ENCODE data around the gene USP20. TPM values are rescaled to one million over a fixed set of nuclear protein-coding genes. Genes with fewer than 3 reads are reported as not detected.

USP20 gene
- total and polyA plus RNA-seq, 4 donors = 8.2 to 19.8 (median 10.3) TPM

DNA sequence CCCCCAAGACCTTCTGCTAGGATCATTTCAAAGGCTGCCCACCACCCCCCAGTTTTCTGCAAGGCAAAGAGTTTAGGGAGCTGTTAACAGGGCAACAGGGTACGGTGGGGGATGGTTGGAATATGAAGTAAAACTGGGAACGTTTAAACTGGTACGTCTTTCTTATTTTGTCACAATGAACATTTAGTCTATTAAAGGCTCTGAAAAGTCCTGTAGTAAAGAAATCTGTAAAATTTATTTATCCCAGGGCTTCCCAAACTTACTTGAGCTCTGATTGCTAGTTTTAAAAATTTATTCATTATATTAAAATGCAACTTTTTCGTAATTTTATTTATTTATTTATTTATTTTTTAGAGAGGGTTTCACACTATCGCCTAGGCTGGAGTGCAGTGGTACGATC is 62.0 kb downstream of the USP20 start:
- WGBS = 95% methylated on average over 6 of the region's 6 CpGs
- H3K4me1 ChIP-seq (ENCODE audit: control insufficient read depth in 4 of 4, insufficient read depth in 4 of 4, low read length in 3 of 4) = peaks cover 0 to 3% (median 0%) of the 10 kb centered on the region in 4 donors
- peaks cover 4 to 31% (median 11%) of the 10 kb centered on the region in 4 donors for H3K36me3 ChIP-seq (ENCODE audit: control insufficient read depth in 4 of 4, insufficient read depth in 3 of 4, low read depth in 1 of 4, low read length in 3 of 4)

DNA sequence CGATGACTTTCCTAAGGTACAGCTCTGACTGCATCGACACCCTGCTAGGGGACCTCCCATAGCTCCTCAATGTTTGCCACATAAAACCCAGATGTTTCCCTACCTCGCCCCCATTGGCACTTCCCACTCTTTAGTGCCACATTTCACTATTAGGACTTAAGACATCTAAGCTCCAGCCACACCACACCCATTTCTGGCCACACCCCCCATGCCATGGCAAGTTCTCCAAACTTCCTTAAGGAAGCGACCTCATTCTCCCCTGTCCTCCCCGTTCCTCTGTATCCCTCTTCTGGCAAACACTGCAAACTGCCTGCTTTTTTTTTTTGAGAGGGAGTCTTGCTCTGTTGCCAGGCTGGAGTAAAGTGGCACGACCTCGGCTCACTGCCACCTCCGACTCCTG is 62.9 kb downstream of the USP20 start:
- no peak for DNase-seq (ENCODE audit: low spot score)
- no peaks in the 10 kb centered on the region for H3K27me3 ChIP-seq (ENCODE audit: control insufficient read depth in 4 of 4, insufficient read depth in 4 of 4, low read length in 3 of 4)
- no peaks in the 10 kb centered on the region for H3K4me1 ChIP-seq (ENCODE audit: control insufficient read depth in 4 of 4, insufficient read depth in 4 of 4, low read length in 3 of 4)
- H3K9ac ChIP-seq (ENCODE audit: low read depth in 1 of 2, low read length in 2 of 2) = no peak overlapping the region
- 88% methylated on average over 8 of the region's 8 CpGs for WGBS
- H3K4me3 ChIP-seq (ENCODE audit: low read depth in 1 of 3, low read length in 3 of 3) = no peak overlapping the region
- TF ChIP-seq NR2F2 (IDR thresholded peaks at IDR 0.05) (no peak), RXRA (IDR thresholded peaks at IDR 0.05) (no peak), JUND (IDR thresholded peaks at IDR 0.05) (no peak), FOXA2 (IDR thresholded peaks at IDR 0.05) (no peak), EGR1 (IDR thresholded peaks at IDR 0.05; ENCODE audit: low read depth in 2 of 2) (no peak), TAF1 (conservative IDR thresholded peaks at IDR 0.05) (no peak)
- H3K27ac ChIP-seq (ENCODE audit: low read depth in 1 of 2, low read length in 2 of 2) = no peak overlapping the region
- peaks cover 9 to 36% (median 13%) of the 10 kb centered on the region in 4 donors for H3K36me3 ChIP-seq (ENCODE audit: control insufficient read depth in 4 of 4, insufficient read depth in 3 of 4, low read depth in 1 of 4, low read length in 3 of 4)
- no peaks in the 10 kb centered on the region for H3K9me3 ChIP-seq (ENCODE audit: control insufficient read depth in 4 of 4, low read length in 3 of 4)

More for the DNA sequence above, 62.0 kb downstream of the USP20 start:
- H3K27ac ChIP-seq (ENCODE audit: low read depth in 1 of 2, low read length in 2 of 2) = no peak overlapping the region
- TF ChIP-seq TAF1 (conservative IDR thresholded peaks at IDR 0.05) (no peak), FOXA2 (IDR thresholded peaks at IDR 0.05) (no peak), HNF4G (IDR thresholded peaks at IDR 0.05) (no peak), FOXA1 (IDR thresholded peaks at IDR 0.05) (no peak), NR2F2 (IDR thresholded peaks at IDR 0.05) (no peak), SP1 (IDR thresholded peaks at IDR 0.05) (no peak), YY1 (IDR thresholded peaks at IDR 0.05) (no peak)
- TF ChIP-seq, protein P1, sequence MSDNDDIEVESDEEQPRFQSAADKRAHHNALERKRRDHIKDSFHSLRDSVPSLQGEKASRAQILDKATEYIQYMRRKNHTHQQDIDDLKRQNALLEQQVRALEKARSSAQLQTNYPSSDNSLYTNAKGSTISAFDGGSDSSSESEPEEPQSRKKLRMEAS (IDR thresholded peaks at IDR 0.05) = no peak
- TF ChIP-seq, protein P2, sequence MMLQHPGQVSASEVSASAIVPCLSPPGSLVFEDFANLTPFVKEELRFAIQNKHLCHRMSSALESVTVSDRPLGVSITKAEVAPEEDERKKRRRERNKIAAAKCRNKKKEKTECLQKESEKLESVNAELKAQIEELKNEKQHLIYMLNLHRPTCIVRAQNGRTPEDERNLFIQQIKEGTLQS (IDR thresholded peaks at IDR 0.05) = no peak
- no peaks in the 10 kb centered on the region for H3K9me3 ChIP-seq (ENCODE audit: control insufficient read depth in 4 of 4, low read length in 3 of 4)
- no peak for DNase-seq (ENCODE audit: low spot score)
- no peak overlapping the region for H3K4me3 ChIP-seq (ENCODE audit: low read depth in 1 of 3, low read length in 3 of 3)
- no peak overlapping the region for H3K9ac ChIP-seq (ENCODE audit: low read depth in 1 of 2, low read length in 2 of 2)
- H3K27me3 ChIP-seq (ENCODE audit: control insufficient read depth in 4 of 4, insufficient read depth in 4 of 4, low read length in 3 of 4) = no peaks in the 10 kb centered on the region

DNA sequence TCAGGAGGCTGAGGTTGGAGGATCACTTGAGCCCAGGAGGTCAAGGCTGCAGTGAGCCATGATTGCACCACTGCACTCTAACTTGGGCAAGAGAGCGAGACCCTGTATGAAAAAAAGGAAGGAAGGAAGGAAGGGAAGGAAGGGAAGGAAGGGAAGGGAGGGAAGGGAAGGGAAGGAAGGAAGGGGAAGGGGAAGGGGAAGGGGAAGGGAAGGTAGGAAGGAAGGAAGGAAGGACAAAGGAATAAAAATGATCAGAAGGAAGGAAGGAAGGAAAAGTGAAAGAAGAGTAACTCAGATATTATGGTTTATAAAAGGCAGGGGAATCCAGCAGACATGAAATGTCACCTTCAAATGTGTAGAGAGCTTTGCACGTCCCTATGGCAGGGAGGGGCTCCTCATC is 64.4 kb downstream of the USP20 start:
- Histone ChIP-seq H3K9ac (ENCODE audit: low read depth in 1 of 2, low read length in 2 of 2) (no peak overlapping the region), H3K27ac (ENCODE audit: low read depth in 1 of 2, low read length in 2 of 2) (no peak overlapping the region), H3K27me3 (ENCODE audit: control insufficient read depth in 4 of 4, insufficient read depth in 4 of 4, low read length in 3 of 4) (no peaks in the 10 kb centered on the region), H3K36me3 (ENCODE audit: control insufficient read depth in 4 of 4, insufficient read depth in 3 of 4, low read depth in 1 of 4, low read length in 3 of 4) (peaks cover 9 to 33% (median 13%) of the 10 kb centered on the region in 4 donors), H3K9me3 (ENCODE audit: control insufficient read depth in 4 of 4, low read length in 3 of 4) (no peaks in the 10 kb centered on the region), H3K4me1 (ENCODE audit: control insufficient read depth in 4 of 4, insufficient read depth in 4 of 4, low read length in 3 of 4) (no peaks in the 10 kb centered on the region), H3K4me3 (ENCODE audit: low read depth in 1 of 3, low read length in 3 of 3) (no peak overlapping the region)
- DNase-seq (ENCODE audit: low spot score) = no peak
- 90% methylated on average over 2 of the region's 2 CpGs for WGBS
- TF ChIP-seq YY1 (IDR thresholded peaks at IDR 0.05) (no peak), GABPA (IDR thresholded peaks at IDR 0.05 in 1 of 2, conservative IDR thresholded peaks at IDR 0.05 in 1 of 2) (no peak), NR2F2 (IDR thresholded peaks at IDR 0.05) (no peak), EGR1 (IDR thresholded peaks at IDR 0.05; ENCODE audit: low read depth in 2 of 2) (no peak)

DNA sequence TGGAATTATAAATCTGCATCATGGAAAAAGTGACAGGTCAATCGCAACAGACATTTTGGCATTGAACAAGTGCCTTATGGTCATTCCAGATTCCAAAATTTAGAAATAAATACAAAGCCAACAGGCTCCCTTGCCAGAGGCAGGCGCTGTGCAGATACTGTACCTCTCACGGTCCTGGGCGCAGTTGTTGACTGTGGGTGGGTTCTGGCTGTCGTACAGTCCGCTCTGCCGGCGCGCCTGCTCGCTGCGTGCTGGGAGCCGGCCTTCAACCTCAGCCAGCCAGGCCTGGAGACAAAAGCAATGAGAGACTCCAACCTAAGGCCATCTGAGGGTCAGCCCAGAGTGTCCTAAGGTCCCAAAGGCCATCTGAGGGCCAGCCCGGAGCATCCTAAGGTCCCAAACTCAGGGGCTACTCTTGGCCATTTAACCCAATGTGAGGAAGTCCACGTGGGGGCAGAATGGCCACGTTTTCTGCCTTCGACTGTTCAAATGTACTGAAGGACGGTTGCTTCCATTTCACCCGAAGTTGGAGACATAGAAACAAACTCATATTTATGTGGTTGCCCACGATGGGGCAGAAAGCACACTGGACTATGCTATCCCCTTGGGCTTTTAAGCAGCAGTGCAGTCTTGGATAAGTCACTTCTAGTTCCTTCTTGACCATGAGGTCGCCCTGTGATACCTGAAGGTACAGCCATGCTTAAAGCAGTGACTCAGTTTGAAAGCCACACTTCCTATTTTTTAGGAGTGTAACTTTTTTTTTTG is 65.2 kb downstream of the USP20 start:
- no peaks in the 10 kb centered on the region for H3K9me3 ChIP-seq (ENCODE audit: control insufficient read depth in 4 of 4, low read length in 3 of 4)
- H3K36me3 ChIP-seq (ENCODE audit: control insufficient read depth in 4 of 4, insufficient read depth in 3 of 4, low read depth in 1 of 4, low read length in 3 of 4) = peaks cover 9 to 28% (median 13%) of the 10 kb centered on the region in 4 donors
- H3K9ac ChIP-seq (ENCODE audit: low read depth in 1 of 2, low read length in 2 of 2) = no peak overlapping the region
- H3K27me3 ChIP-seq (ENCODE audit: control insufficient read depth in 4 of 4, insufficient read depth in 4 of 4, low read length in 3 of 4) = no peaks in the 10 kb centered on the region
- H3K4me3 ChIP-seq (ENCODE audit: low read depth in 1 of 3, low read length in 3 of 3) = no peak overlapping the region
- no peak overlapping the region for H3K27ac ChIP-seq (ENCODE audit: low read depth in 1 of 2, low read length in 2 of 2)
- H3K4me1 ChIP-seq (ENCODE audit: control insufficient read depth in 4 of 4, insufficient read depth in 4 of 4, low read length in 3 of 4) = no peaks in the 10 kb centered on the region
- TF ChIP-seq, protein P2 (IDR thresholded peaks at IDR 0.05) = no peak
- no peak for TF ChIP-seq JUND (IDR thresholded peaks at IDR 0.05)
- TF ChIP-seq SP1 (IDR thresholded peaks at IDR 0.05) = no peak
- TF ChIP-seq, protein P1 (IDR thresholded peaks at IDR 0.05) = no peak
- TF ChIP-seq, protein P3, sequence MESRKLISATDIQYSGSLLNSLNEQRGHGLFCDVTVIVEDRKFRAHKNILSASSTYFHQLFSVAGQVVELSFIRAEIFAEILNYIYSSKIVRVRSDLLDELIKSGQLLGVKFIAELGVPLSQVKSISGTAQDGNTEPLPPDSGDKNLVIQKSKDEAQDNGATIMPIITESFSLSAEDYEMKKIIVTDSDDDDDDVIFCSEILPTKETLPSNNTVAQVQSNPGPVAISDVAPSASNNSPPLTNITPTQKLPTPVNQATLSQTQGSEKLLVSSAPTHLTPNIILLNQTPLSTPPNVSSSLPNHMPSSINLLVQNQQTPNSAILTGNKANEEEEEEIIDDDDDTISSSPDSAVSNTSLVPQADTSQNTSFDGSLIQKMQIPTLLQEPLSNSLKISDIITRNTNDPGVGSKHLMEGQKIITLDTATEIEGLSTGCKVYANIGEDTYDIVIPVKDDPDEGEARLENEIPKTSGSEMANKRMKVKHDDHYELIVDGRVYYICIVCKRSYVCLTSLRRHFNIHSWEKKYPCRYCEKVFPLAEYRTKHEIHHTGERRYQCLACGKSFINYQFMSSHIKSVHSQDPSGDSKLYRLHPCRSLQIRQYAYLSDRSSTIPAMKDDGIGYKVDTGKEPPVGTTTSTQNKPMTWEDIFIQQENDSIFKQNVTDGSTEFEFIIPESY (IDR thresholded peaks at IDR 0.05) = no peak
- 93% methylated on average over 20 of the region's 20 CpGs for WGBS
- no peak for DNase-seq (ENCODE audit: low spot score)
